NCI-H1694 treated with DMSO at 0.1 percent for 48 hours (cell line): Measurements from ENCODE around the gene NSD1.
"Not testable (repeated sequence)": the region's sequence is repeated elsewhere in the genome, so short reads cannot be mapped to it uniquely, and the experiment has no call there.

Experiments
- DNase-seq: peaks from one replicate; lab custom pipeline; 2025; lab: John Stamatoyannopoulos, UW

The NSD1 gene

GRCh38 chr5:177290816-177291596, 157.4 kb downstream of the NSD1 start:
- no peak for DNase-seq

GRCh38 chr5:177291735-177292134, 158.2 kb downstream of the NSD1 start:
- no peak for DNase-seq

- no peak for DNase-seq
These were observed 160.4 kb downstream of the NSD1 start for GRCh38 chr5:177293819-177294581.

- DNase-seq = no peak
These were observed 161.1 kb downstream of the NSD1 start for GRCh38 chr5:177294632-177295031.

GRCh38 chr5:177295924-177296323, 162.4 kb downstream of the NSD1 start:
- no peak for DNase-seq

GRCh38 chr5:177296581-177296980, 163.0 kb downstream of the NSD1 start:
- DNase-seq = no peak

- DNase-seq = no peak
These were observed 164.3 kb downstream of the NSD1 start for GRCh38 chr5:177297922-177298321.

GRCh38 chr5:177299697-177300096, 166.1 kb downstream of the NSD1 start:
- no peak for DNase-seq

GRCh38 chr5:177300236-177300880, 166.8 kb downstream of the NSD1 start:
- no peak for DNase-seq

GRCh38 chr5:177300951-177301350, 167.4 kb downstream of the NSD1 start:
- no peak for DNase-seq

GRCh38 chr5:177301503-177302165, 168.1 kb downstream of the NSD1 start:
- DNase-seq = no peak

GRCh38 chr5:177302354-177303110, 169.0 kb downstream of the NSD1 start:
- no peak for DNase-seq

- DNase-seq = peak; percentile 26
These were observed 169.8 kb downstream of the NSD1 start, which contains the start of the genes PRELID1 and RAB24 for GRCh38 chr5:177303121-177303924. PRELID1 (plus strand) TSS chr5:177303799; CDS start chr5:177303986, 187 bp downstream. RAB24 (minus strand) TSS chr5:177303719; CDS start chr5:177303288, 431 bp downstream.

GRCh38 chr5:177303925-177304391, 170.4 kb downstream of the NSD1 start:
- no peak for DNase-seq

- DNase-seq = no peak
These were observed 171.0 kb downstream of the NSD1 start for GRCh38 chr5:177304392-177305119.

GRCh38 chr5:177306103-177306640, 172.6 kb downstream of the NSD1 start:
- DNase-seq = not testable (repeated sequence)

- DNase-seq = no peak
These were observed 173.3 kb downstream of the NSD1 start for GRCh38 chr5:177306674-177307543.
